Measurements from ENCODE around the gene UNC119. TPM values are rescaled to one million over a fixed set of nuclear protein-coding genes. Genes with fewer than 3 reads are reported as not detected.

UNC119 gene
- total and polyA plus RNA-seq, 4 donors = 14.0 to 20.0 (median 16.1) TPM

DNA sequence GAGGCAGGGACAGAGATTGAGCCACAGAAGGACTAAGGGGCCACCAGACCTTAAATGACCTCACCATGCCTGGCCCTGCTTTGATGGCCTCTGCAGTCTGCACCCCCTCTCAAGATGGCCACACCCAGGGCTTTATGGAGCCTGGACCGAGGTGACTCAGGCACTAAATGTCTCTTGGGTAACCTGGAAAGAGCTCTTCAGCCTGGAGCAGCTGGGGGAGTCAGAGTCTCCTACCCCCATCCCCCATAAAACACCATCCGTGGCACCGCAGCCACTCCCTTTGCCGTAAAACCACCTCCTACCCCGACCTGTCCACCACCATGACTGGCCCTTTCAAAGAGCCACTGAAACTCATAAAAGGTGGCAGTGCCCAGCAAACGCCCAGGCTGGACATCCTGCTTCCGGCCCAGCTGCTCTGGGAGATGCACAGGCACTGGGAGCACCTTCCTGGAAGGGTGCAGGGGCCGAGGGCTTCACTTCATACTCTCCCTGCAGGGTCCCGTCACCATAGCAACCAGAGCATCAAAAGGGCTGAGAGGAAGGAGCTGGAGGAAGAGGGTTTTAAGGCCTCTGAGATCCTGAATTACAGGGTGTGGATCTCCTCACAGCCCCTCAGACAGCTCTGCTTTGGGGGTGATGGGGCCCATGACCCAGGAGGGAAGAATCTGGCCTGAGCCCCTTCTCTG is 24.0 kb downstream of the UNC119 start (continued):
- TF ChIP-seq, protein P1, sequence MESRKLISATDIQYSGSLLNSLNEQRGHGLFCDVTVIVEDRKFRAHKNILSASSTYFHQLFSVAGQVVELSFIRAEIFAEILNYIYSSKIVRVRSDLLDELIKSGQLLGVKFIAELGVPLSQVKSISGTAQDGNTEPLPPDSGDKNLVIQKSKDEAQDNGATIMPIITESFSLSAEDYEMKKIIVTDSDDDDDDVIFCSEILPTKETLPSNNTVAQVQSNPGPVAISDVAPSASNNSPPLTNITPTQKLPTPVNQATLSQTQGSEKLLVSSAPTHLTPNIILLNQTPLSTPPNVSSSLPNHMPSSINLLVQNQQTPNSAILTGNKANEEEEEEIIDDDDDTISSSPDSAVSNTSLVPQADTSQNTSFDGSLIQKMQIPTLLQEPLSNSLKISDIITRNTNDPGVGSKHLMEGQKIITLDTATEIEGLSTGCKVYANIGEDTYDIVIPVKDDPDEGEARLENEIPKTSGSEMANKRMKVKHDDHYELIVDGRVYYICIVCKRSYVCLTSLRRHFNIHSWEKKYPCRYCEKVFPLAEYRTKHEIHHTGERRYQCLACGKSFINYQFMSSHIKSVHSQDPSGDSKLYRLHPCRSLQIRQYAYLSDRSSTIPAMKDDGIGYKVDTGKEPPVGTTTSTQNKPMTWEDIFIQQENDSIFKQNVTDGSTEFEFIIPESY (IDR thresholded peaks at IDR 0.05) = no peak
- TF ChIP-seq, protein P2, sequence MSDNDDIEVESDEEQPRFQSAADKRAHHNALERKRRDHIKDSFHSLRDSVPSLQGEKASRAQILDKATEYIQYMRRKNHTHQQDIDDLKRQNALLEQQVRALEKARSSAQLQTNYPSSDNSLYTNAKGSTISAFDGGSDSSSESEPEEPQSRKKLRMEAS (IDR thresholded peaks at IDR 0.05) = no peak
- TF ChIP-seq SP1 (IDR thresholded peaks at IDR 0.05) (no peak), JUND (IDR thresholded peaks at IDR 0.05) (no peak), YY1 (IDR thresholded peaks at IDR 0.05) (no peak)

DNA sequence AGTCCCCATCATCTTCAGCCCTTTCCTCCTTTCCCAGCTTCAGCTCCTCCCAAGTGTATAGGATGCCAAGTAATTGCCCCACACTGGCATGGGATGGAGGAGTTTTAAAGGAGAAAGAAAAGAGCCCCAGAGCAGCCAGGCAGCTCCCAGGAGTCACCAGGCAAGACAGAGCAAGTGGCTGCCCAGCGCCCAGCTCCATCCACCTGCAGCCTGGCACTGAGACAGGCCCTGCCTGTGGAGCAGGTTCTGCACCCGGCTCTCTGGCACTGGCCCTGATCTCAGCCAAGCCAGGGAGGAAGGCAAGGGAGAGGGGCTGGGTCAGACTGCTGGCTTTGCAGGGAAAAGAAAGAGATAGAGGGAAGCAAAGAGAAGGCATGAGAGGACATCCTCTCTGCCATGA is 24.6 kb downstream of the UNC119 start:
- Histone ChIP-seq H3K4me1 (ENCODE audit: control insufficient read depth in 4 of 4, insufficient read depth in 4 of 4, low read length in 3 of 4) (no peaks in the 10 kb centered on the region), H3K9ac (ENCODE audit: low read depth in 1 of 2, low read length in 2 of 2) (no peak overlapping the region), H3K27ac (ENCODE audit: low read depth in 1 of 2, low read length in 2 of 2) (no peak overlapping the region), H3K27me3 (ENCODE audit: control insufficient read depth in 4 of 4, insufficient read depth in 4 of 4, low read length in 3 of 4) (no peaks in the 10 kb centered on the region), H3K36me3 (ENCODE audit: control insufficient read depth in 4 of 4, insufficient read depth in 3 of 4, low read depth in 1 of 4, low read length in 3 of 4) (no peaks in the 10 kb centered on the region), H3K9me3 (ENCODE audit: control insufficient read depth in 4 of 4, low read length in 3 of 4) (no peaks in the 10 kb centered on the region), H3K4me3 (ENCODE audit: low read depth in 1 of 3, low read length in 3 of 3) (no peak overlapping the region)
- 88% methylated on average over 2 of the region's 2 CpGs for WGBS
- no peak for TF ChIP-seq NR2F2 (IDR thresholded peaks at IDR 0.05)
- TF ChIP-seq RAD21 (IDR thresholded peaks at IDR 0.05) = no peak
- no peak for TF ChIP-seq HNF4A (conservative IDR thresholded peaks at IDR 0.05)
- TF ChIP-seq GABPA (IDR thresholded peaks at IDR 0.05 in 1 of 2, conservative IDR thresholded peaks at IDR 0.05 in 1 of 2) = no peak
- TF ChIP-seq FOXA2 (IDR thresholded peaks at IDR 0.05) = no peak
- no peak for TF ChIP-seq SP1 (IDR thresholded peaks at IDR 0.05)
- DNase-seq (ENCODE audit: low spot score) = no peak

DNA sequence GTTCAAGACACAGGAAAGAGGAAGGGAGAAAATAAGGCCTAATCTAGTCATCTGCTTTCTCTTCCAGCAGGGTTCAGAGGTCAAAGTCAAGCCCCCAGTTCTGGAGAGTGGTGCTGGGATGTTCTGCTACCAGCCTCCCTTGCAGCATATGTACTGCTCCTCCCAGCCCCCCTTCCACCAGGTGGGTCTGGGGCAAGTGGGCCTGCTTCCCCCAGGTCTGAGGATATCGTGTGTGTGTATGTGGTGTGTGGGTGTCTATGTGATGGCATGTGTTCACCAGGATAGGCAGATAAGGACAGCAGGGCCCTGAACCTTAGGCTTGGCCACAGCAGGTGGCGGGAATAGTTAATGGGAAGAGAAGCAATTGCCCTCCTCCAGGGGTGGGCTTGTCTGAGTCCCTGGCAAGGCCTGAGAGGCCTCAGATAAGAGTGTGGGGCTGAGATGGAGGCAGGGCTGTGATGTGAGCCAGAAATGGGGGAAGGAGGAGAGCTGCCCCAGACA is 25.2 kb downstream of the UNC119 start:
- Histone ChIP-seq H3K27me3 (ENCODE audit: control insufficient read depth in 4 of 4, insufficient read depth in 4 of 4, low read length in 3 of 4) (no peaks in the 10 kb centered on the region), H3K9ac (ENCODE audit: low read depth in 1 of 2, low read length in 2 of 2) (no peak overlapping the region), H3K4me1 (ENCODE audit: control insufficient read depth in 4 of 4, insufficient read depth in 4 of 4, low read length in 3 of 4) (no peaks in the 10 kb centered on the region), H3K9me3 (ENCODE audit: control insufficient read depth in 4 of 4, low read length in 3 of 4) (no peaks in the 10 kb centered on the region), H3K27ac (ENCODE audit: low read depth in 1 of 2, low read length in 2 of 2) (no peak overlapping the region), H3K36me3 (ENCODE audit: control insufficient read depth in 4 of 4, insufficient read depth in 3 of 4, low read depth in 1 of 4, low read length in 3 of 4) (no peaks in the 10 kb centered on the region), H3K4me3 (ENCODE audit: low read depth in 1 of 3, low read length in 3 of 3) (no peak overlapping the region)
- TF ChIP-seq EGR1 (IDR thresholded peaks at IDR 0.05; ENCODE audit: low read depth in 2 of 2) (no peak), YY1 (IDR thresholded peaks at IDR 0.05) (no peak), TAF1 (conservative IDR thresholded peaks at IDR 0.05) (no peak), SP1 (IDR thresholded peaks at IDR 0.05) (no peak)
- WGBS = 93% methylated on average over 2 of the region's 2 CpGs
- no peak for DNase-seq (ENCODE audit: low spot score)

DNA sequence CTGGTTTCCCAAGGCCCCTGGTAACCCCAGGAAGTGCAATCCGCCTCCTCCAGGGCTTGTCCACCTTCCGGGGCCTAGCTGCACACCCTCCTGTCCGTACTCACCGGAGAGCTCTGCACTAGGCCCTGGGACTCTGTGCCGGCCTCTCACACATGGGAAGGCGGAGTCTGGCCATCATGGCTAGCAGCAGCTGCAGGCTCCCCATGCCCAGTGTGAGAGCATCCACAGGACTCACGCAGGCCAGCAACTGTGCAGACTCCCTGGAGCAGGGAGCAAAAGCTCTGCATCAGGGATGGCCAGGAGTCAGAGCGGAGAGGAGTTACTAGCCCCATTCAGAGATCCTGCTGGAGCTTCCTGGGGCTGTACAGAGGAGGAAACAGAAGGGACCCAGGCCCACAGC is 26.0 kb downstream of the UNC119 start:
- no peak for DNase-seq (ENCODE audit: low spot score)
- Histone ChIP-seq H3K4me1 (ENCODE audit: control insufficient read depth in 4 of 4, insufficient read depth in 4 of 4, low read length in 3 of 4) (no peaks in the 10 kb centered on the region), H3K27ac (ENCODE audit: low read depth in 1 of 2, low read length in 2 of 2) (no peak overlapping the region), H3K36me3 (ENCODE audit: control insufficient read depth in 4 of 4, insufficient read depth in 3 of 4, low read depth in 1 of 4, low read length in 3 of 4) (no peaks in the 10 kb centered on the region), H3K27me3 (ENCODE audit: control insufficient read depth in 4 of 4, insufficient read depth in 4 of 4, low read length in 3 of 4) (no peaks in the 10 kb centered on the region), H3K9me3 (ENCODE audit: control insufficient read depth in 4 of 4, low read length in 3 of 4) (no peaks in the 10 kb centered on the region), H3K9ac (ENCODE audit: low read depth in 1 of 2, low read length in 2 of 2) (no peak overlapping the region), H3K4me3 (ENCODE audit: low read depth in 1 of 3, low read length in 3 of 3) (no peak overlapping the region)
- TF ChIP-seq, protein P3, sequence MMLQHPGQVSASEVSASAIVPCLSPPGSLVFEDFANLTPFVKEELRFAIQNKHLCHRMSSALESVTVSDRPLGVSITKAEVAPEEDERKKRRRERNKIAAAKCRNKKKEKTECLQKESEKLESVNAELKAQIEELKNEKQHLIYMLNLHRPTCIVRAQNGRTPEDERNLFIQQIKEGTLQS (IDR thresholded peaks at IDR 0.05) = no peak
- TF ChIP-seq, protein P1 (IDR thresholded peaks at IDR 0.05) = no peak
- TF ChIP-seq RAD21 (IDR thresholded peaks at IDR 0.05) (no peak), TAF1 (conservative IDR thresholded peaks at IDR 0.05) (no peak), FOXA2 (IDR thresholded peaks at IDR 0.05) (no peak), FOXA1 (IDR thresholded peaks at IDR 0.05) (no peak), EGR1 (IDR thresholded peaks at IDR 0.05; ENCODE audit: low read depth in 2 of 2) (no peak)
- TF ChIP-seq, protein P4, sequence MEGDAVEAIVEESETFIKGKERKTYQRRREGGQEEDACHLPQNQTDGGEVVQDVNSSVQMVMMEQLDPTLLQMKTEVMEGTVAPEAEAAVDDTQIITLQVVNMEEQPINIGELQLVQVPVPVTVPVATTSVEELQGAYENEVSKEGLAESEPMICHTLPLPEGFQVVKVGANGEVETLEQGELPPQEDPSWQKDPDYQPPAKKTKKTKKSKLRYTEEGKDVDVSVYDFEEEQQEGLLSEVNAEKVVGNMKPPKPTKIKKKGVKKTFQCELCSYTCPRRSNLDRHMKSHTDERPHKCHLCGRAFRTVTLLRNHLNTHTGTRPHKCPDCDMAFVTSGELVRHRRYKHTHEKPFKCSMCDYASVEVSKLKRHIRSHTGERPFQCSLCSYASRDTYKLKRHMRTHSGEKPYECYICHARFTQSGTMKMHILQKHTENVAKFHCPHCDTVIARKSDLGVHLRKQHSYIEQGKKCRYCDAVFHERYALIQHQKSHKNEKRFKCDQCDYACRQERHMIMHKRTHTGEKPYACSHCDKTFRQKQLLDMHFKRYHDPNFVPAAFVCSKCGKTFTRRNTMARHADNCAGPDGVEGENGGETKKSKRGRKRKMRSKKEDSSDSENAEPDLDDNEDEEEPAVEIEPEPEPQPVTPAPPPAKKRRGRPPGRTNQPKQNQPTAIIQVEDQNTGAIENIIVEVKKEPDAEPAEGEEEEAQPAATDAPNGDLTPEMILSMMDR (IDR thresholded peaks at IDR 0.05; ENCODE audit: low read depth, low read length, missing input control) = no peak
- 80% methylated on average over 8 of the region's 8 CpGs for WGBS
